GM19395 (cell line): ENCODE results near the gene SFTPD.
"Not testable (repeated sequence)": the region's sequence is repeated elsewhere in the genome, so short reads cannot be mapped to it uniquely, and the experiment has no call there.

Experiments
- ATAC-seq: cut with Tn5 transposase; IDR thresholded peaks from one replicate; pipeline ENCODE4 v1.9.1; 2021; ENCODE audit warnings: mild to moderate bottlenecking, moderate library complexity; ENCODE audit not compliant: unreplicated experiment

The SFTPD gene

GRCh38 chr10:79948976-79949722, at the start of gene SFTPD:
SFTPD (minus strand) TSS chr10:79949105; CDS start chr10:79946659, 2,446 bp downstream.
- ATAC-seq = no peak

GRCh38 chr10:79995979-79996634, 47.2 kb upstream of the SFTPD start:
- ATAC-seq = no peak

GRCh38 chr10:79994556-79994955, 45.7 kb upstream of the SFTPD start:
- ATAC-seq = no peak

GRCh38 chr10:79988199-79988598, 39.3 kb upstream of the SFTPD start:
- ATAC-seq = not testable (repeated sequence)

DNA sequence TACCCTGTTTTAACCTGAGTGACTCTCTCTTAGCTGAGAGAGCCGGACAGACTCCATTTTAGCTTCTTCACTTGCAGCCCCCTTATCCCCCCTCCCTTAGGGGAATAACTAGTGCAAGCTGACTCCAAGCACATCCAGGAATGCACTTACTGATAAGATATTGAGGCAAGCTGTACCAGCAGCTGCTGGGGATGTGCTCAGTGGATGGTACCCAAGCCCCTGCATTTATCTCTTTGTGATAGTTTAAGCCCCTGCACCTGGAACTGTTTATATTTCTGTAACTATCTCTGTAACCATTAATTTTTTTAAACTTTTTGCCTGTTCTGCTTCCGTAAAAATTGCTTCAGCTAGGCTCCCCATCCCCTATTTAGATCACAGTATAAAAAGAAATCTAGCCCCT, 37.8 kb upstream of the SFTPD start:
- not testable (repeated sequence) for ATAC-seq

GRCh38 chr10:79985481-79986072, 36.7 kb upstream of the SFTPD start:
- ATAC-seq = no peak

DNA sequence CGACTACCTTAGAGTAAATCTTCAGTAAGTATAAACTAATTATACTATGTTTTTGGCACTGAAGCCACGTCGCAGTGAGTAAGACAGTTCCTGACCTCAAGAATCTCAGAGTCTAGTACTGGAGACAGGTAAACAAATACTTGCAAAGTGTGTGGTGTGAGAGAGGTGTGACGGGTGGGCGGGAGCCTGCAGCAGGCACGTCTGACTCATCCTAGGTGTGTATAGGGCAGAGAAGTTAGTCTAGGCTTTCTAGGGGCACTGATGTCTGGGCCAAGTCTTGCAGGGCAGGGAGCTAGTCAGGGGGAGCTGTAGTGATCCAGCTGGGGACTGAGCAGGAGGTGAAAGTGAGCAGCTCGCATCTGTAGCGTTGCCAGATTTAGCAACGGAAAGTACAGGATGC, 35.9 kb upstream of the SFTPD start:
- ATAC-seq = peak; percentile 68

DNA sequence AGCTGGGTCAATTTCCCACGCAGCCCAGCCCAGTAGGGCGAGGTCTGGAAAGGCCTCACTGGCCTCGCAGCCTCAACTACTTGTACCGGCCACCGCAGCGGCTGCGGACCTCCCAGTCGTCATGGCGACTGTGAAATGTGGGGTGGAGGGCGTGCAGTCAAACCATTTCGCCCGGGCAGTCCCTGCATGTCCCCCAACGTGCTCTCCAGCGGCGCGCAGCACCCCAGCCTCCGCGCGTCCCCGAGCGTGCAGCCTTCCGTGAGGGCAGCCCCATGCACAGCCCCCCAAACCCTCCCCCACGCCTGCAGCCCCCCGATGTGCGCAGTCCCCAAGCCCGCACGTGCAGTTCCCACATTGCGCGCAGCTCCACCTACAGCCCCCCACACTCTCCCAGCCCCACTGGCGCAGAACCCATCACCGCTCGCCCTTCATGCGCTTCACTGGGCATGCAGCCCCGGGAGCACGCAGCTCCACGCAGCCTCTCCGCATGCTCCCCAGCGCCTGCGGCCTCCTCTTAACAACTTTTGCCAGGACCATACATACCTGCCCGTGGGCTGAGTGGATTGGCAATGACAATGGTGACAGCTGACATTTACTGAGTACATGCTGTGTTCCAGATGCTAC, 34.5 kb upstream of the SFTPD start:
- ATAC-seq = no peak

DNA sequence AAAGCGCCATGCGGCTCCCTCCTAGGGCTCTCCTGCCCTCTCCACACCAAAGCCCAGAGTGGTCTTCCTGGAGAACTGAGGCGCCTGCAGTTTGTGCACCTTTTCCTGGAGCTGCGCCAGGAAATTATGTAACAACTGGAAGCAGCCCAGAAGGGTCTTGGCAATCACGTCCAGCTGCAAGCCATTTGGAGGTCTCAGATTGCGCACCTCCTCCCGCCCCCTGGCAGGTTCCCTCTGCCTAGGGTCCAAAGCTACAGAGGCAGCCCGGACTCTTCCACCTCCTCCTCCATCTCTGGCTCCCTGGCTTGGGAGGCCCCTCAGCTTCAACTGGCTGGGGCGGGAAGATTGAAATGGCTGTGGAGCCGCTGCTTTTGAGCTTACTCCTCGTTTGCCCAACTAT, 34.0 kb upstream of the SFTPD start:
- no peak for ATAC-seq

DNA sequence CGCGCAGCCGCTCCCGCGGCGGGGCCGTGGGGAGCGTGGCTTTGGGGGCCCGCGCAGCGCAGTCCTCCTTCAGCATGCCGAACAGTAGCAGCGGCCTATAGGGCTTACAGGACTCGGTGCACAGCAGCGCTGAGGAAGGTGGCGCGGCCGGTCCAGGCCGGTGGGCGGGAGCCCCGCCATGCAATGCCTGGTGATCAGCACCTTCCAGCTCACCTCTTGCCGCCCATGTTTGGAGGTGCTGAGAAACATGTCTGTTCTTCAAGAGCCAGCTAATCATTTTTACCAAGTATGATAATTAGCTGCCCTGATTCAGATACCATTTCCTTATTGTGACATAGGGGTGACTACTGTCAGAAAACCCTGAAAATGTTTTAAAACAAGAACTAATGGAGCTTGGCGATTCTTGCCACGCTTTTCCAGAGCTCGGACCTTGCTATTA, 33.5 kb upstream of the SFTPD start:
- no peak for ATAC-seq

- no peak for ATAC-seq
These were observed 32.8 kb upstream of the SFTPD start for GRCh38 chr10:79981450-79982361.

GRCh38 chr10:79980711-79981110, 31.8 kb upstream of the SFTPD start:
- no peak for ATAC-seq

DNA sequence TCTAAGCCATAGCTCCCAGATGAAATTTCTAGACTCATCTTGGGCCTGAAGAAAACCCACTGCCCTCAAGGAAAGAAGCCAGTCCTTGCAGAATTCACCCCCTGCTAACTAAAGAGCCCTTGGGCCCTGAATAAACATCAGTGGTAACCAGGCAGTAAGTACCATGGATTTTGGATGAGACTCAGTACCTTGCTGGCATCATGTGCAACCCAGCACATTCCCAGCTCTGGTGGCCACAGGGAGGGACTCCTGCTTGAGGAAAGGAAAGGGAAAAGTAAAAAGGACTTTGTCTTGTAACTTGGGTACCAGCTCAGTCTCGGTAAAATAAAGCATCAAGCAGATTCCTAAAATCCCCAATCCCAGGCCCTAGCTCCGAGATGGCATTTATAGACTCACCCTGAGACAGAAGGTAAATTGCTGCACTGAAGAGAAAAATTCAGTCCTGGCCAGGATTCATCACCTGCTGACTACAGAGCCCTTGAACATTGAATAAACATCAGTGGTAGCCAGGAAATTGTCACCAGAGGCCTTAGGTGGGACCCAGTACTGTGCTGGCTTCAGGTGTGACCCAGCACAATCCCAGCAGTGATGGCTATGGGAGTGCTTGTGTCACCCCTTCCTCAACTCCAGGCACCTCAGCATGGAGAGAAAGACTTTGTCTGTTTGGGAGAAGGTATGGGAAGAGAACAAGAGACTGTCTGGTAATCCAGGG, 31.2 kb upstream of the SFTPD start:
- ATAC-seq = no peak

DNA sequence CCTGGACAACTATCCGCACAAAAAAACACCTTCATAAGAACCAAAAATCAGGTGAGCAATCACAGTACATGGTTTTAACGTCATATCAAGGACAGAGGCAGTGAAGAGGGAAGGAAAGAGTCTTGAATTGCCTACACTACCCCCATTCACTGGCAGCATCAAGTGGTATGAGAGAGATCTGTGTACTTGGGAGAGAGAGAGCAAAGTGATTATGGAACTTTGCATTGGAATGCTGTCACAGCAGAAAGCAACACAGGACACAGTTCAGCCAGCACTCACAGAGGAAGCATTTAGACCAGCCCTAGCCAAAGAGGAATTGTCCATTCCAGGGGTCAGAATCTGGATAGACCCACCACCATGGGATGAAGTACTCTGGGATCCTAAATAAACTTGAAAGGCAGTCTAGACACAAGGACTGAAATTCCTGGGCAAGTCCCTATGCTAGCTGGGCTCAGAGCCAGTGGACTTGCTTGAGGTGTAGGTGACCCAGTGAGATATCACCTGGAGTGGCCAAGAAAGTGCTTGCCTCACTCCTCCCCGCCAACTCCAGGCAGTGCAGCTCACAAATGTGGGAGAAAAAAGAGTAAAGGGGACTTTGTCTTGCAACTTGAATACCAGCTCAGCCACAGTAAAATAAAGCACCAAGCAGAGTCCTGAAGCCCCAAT, 30.5 kb upstream of the SFTPD start:
- no peak for ATAC-seq

DNA sequence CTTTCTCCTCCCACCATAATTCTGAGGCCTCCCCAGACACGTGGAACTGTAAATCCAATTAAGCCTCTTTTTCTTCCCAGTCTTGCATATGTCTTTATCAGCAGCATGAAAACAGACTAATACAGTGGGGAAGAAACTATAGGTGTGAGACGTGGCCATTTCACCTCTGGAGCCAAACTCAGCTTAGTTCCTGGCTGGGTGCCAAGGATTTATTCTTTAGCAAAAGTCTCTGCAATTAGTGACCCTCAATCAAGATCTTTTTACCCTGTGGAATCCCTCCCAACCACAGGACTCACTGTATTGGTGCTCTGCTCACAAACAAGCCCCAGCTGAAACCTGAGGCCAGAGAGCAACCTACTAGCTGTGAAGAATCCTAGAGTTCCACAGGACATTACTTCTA, 28.1 kb upstream of the SFTPD start:
- ATAC-seq = no peak

GRCh38 chr10:79970062-79970461, 21.2 kb upstream of the SFTPD start:
- no peak for ATAC-seq

DNA sequence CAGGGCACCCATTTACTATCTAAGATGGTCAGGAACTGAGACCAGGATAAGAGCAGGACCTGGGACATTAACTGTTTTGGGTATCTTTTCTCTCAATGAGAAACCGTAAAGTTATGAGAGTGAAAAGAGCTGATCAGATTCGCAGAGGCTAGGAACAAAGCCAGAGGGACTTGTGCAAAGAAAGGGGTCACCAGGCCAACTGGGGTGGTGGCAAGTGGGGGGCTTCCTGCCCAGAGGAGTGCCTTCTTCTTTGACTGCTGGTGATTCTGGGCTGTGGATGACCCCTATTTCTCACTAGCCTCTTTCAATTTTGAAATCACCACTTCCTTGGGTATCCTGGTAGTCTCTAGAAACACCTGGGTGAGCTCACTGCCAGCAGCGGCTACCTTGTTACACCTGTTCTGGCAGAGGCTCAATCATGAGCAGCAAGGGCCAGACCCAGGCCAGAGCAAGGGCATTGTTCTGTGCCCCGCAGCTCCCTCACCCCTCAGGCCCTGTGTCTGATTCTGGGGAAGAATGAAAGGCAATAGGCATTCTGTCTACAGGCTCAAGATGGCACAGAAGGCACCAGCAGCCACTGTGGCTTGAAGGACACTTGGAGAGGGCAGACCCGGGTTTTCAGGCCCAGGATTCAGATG, 999 bp downstream of the SFTPD start:
- no peak for ATAC-seq

DNA sequence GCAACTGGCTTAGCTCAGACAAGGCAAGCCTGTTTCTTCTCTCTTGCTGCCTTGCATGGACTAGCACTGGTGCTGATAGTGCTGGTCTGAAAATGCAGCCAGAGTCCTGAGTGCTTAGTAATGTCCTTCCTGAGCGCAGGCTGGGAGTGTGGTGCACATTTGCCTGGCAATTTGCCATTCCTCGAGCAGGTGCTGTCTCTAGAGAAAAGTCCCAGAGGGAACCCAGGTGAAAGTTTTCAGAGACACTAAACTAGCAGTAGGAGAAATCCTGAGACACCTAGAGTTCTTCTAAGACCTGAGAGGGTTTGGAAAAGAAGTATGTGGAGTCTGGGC, 1.9 kb downstream of the SFTPD start:
- no peak for ATAC-seq
